WTC11 (cell line): Measurements from ENCODE around the gene KCMF1. TPM values are rescaled to one million over a fixed set of nuclear protein-coding genes. Genes with fewer than 3 reads are reported as not detected.

Experiments
- ATAC-seq: fragments of 200-7000 bp; cut with Tn5 transposase; 2 replicates; pipeline ENCODE4 v1.10.0; 2021; ENCODE audit warnings: mild to moderate bottlenecking, moderate library complexity
- CTCF ChIA-PET: fragments of 300-600 bp; sonication (Branson Sonifier 250); formaldehyde crosslinking; loops from one replicate; lab custom pipeline; 2021; ENCODE audit warnings: antibody characterized with exemption; lab: Charles Lee
- POLR2A ChIA-PET: fragments of 350-600 bp; sonication (Branson Sonifier 250); formaldehyde crosslinking; loops from one replicate; lab custom pipeline; 2021; ENCODE audit warnings: antibody characterized with exemption; lab: Charles Lee
- DNase-seq: peaks from one replicate; pipeline ENCODE4 v3.0.0; 2021; ENCODE audit warnings: low spot score
- H3K27ac Mint-ChIP-seq: 2 replicates; pipeline ENCODE4 v1.8.0; 2021; ENCODE audit warnings: mixed read lengths
- H3K27me3 Mint-ChIP-seq: 2 replicates; pipeline ENCODE4 v1.8.0; 2021; ENCODE audit warnings: low read depth, mild to moderate bottlenecking, moderate library complexity, mixed read lengths
- H3K36me3 Mint-ChIP-seq: 2 replicates; pipeline ENCODE4 v1.8.0; 2021; ENCODE audit warnings: mixed read lengths
- H3K4me1 Mint-ChIP-seq: 2 replicates; pipeline ENCODE4 v1.8.0; 2022; ENCODE audit warnings: mixed read lengths
- H3K4me3 Mint-ChIP-seq: 2 replicates; pipeline ENCODE4 v1.8.0; 2021; ENCODE audit warnings: mild to moderate bottlenecking, moderate library complexity, mixed read lengths
- H3K9me3 Mint-ChIP-seq: 2 replicates; pipeline ENCODE4 v1.8.0; 2021; ENCODE audit warnings: mixed read lengths
- ATF6 ChIP-seq: sonication (generic); formaldehyde crosslinking; IDR thresholded peaks from 2 replicates; pipeline ENCODE4 v1.8.1; 2023; ENCODE audit warnings: mild to moderate bottlenecking, missing genetic modification reagents
- EMX1 ChIP-seq: fragments of 250-450 bp; sonication (Bioruptor Pico); IDR thresholded peaks from 2 replicates; pipeline ENCODE4 v1.8.0; 2021; ENCODE audit warnings: mild to moderate bottlenecking
- FOXJ3 ChIP-seq: sonication (generic); formaldehyde crosslinking; IDR thresholded peaks from 2 replicates; pipeline ENCODE4 v1.9.0; 2021; ENCODE audit warnings: missing genetic modification reagents, mild to moderate bottlenecking, borderline replicate concordance
- FOXP1 ChIP-seq: sonication (generic); formaldehyde crosslinking; IDR thresholded peaks from 2 replicates; pipeline ENCODE4 v1.8.0; 2022; ENCODE audit warnings: missing genetic modification reagents, mild to moderate bottlenecking, moderate library complexity, borderline replicate concordance
- GABPB1 ChIP-seq: sonication (generic); formaldehyde crosslinking; IDR thresholded peaks from 2 replicates; pipeline ENCODE4 v1.8.1; 2023; ENCODE audit warnings: mild to moderate bottlenecking, missing genetic modification reagents
- GTF2I ChIP-seq: fragments of 250-450 bp; sonication (Bioruptor Pico); conservative IDR thresholded peaks from 2 replicates; pipeline ENCODE4 v1.4.0; 2021; ENCODE audit warnings: mild to moderate bottlenecking
- HMGA2 ChIP-seq: fragments of 250-450 bp; sonication (Bioruptor Pico); IDR thresholded peaks from 2 replicates; pipeline ENCODE4 v1.4.0; 2021; ENCODE audit warnings: mild to moderate bottlenecking, moderate library complexity
- IRF2 ChIP-seq: sonication (generic); formaldehyde crosslinking; IDR thresholded peaks from 2 replicates; pipeline ENCODE4 v1.8.0; 2022; ENCODE audit warnings: low read depth, missing genetic modification reagents, borderline replicate concordance
- NFATC4 ChIP-seq: fragments of 250-450 bp; sonication (Bioruptor Pico); IDR thresholded peaks from 2 replicates; pipeline ENCODE4 v1.9.0; 2021; ENCODE audit warnings: mild to moderate bottlenecking
- NR3C1 ChIP-seq: sonication (generic); formaldehyde crosslinking; conservative IDR thresholded peaks from 2 replicates; pipeline ENCODE4 v1.8.1; 2023; ENCODE audit warnings: low read depth, mild to moderate bottlenecking, missing genetic modification reagents
- OVOL2 ChIP-seq: fragments of 250-450 bp; sonication (Bioruptor Pico); IDR thresholded peaks from 2 replicates; pipeline ENCODE4 v1.9.0; 2021; ENCODE audit warnings: mild to moderate bottlenecking, borderline replicate concordance
- PRRX2 ChIP-seq: fragments of 250-450 bp; sonication (Bioruptor Pico); IDR thresholded peaks from 2 replicates; pipeline ENCODE4 v1.8.0; 2021; ENCODE audit warnings: mild to moderate bottlenecking
- SMAD4 ChIP-seq: sonication (generic); formaldehyde crosslinking; IDR thresholded peaks from 2 replicates; pipeline ENCODE4 v1.8.0; 2022; ENCODE audit warnings: mild to moderate bottlenecking, missing genetic modification reagents
- TP53 ChIP-seq: sonication (generic); formaldehyde crosslinking; IDR thresholded peaks from 2 replicates; pipeline ENCODE4 v1.8.1; 2023; ENCODE audit warnings: mild to moderate bottlenecking, missing genetic modification reagents
- USF2 ChIP-seq: sonication (generic); formaldehyde crosslinking; IDR thresholded peaks from 2 replicates; pipeline ENCODE4 v1.8.1; 2023; ENCODE audit warnings: mild to moderate bottlenecking, missing genetic modification reagents, moderate library complexity
- ZNF138 ChIP-seq: sonication (generic); formaldehyde crosslinking; conservative IDR thresholded peaks from 2 replicates; pipeline ENCODE4 v1.8.1; 2022; ENCODE audit warnings: mild to moderate bottlenecking, moderate library complexity, missing genetic modification reagents
- ZNF396 ChIP-seq: fragments of 250-450 bp; sonication (Bioruptor Pico); IDR thresholded peaks from 2 replicates; pipeline ENCODE4 v1.8.0; 2021; ENCODE audit warnings: mild to moderate bottlenecking, moderate library complexity, borderline replicate concordance
- ZNF425 ChIP-seq: fragments of 250-450 bp; sonication (Bioruptor Pico); conservative IDR thresholded peaks from 2 replicates; pipeline ENCODE4 v1.9.0; 2021; ENCODE audit warnings: mild to moderate bottlenecking
- ZNF512 ChIP-seq: sonication (generic); formaldehyde crosslinking; IDR thresholded peaks from 2 replicates; pipeline ENCODE4 v1.8.1; 2022; ENCODE audit warnings: missing genetic modification reagents, borderline replicate concordance
- ZNF532 ChIP-seq: fragments of 250-450 bp; sonication (Bioruptor Pico); IDR thresholded peaks from 2 replicates; pipeline ENCODE4 v1.9.0; 2021; ENCODE audit warnings: mild to moderate bottlenecking, borderline replicate concordance
- ZNF671 ChIP-seq: fragments of 250-450 bp; sonication (Bioruptor Pico); IDR thresholded peaks from 2 replicates; pipeline ENCODE4 v1.8.0; 2021; ENCODE audit warnings: mild to moderate bottlenecking
- total RNA-seq: library from RNA; stranded (reverse); gene quantifications from 3 replicates; pipeline ENCODE4 v1.2.3, GENCODE V29; 2021

KCMF1 gene
- total RNA-seq, 1 experiment from 2014 or later: 117 TPM

- POLR2A ChIA-PET: no interaction called here
- ATAC-seq: no peak
- Mint-ChIP-seq H3K36me3 (peaks cover 42% of the 10 kb centered on the region), H3K4me3 (no peak overlapping the region), H3K4me1 (peaks cover 7% of the 10 kb centered on the region), H3K9me3 (no peaks in the 10 kb centered on the region)
- no peak for TF ChIP-seq TP53 (CRISPR knock-in tag)
- TF ChIP-seq SMAD4 (CRISPR knock-in tag): no peak
- TF ChIP-seq NR3C1: no peak
- TF ChIP-seq GTF2I (CRISPR knock-in tag): no peak
- TF ChIP-seq, all 79 proteins: peak for 0
- no peak overlapping the region for H3K27ac Mint-ChIP-seq
- CTCF ChIA-PET: interaction anchor here (0.9 to 3.3 kb wide), 3 partner anchors 16 to 108 kb away, joined by 3 to 15 read pairs (median 5); no protein-coding TSS in a partner anchor
- no peaks in the 10 kb centered on the region for H3K27me3 Mint-ChIP-seq
- no peak for DNase-seq
These were observed 62.4 kb downstream of the KCMF1 start for GRCh38 chr2:85033388-85033787.

- H3K4me3 Mint-ChIP-seq: no peak overlapping the region
- peaks cover 36% of the 10 kb centered on the region for H3K36me3 Mint-ChIP-seq
- ATAC-seq (no peak), DNase-seq (no peak)
- CTCF ChIA-PET: interaction anchor here (0.9 to 3.3 kb wide), 2 partner anchors 33 to 109 kb away, joined by 3 to 15 read pairs; no protein-coding TSS in a partner anchor
- no peaks in the 10 kb centered on the region for H3K27me3 Mint-ChIP-seq
- H3K9me3 Mint-ChIP-seq: no peaks in the 10 kb centered on the region
- H3K27ac Mint-ChIP-seq: peak overlapping the region; percentile 18; the same call in 1 of the 2 replicates
- no peak for TF ChIP-seq PRRX2 (CRISPR knock-in tag)
- TF ChIP-seq FOXJ3 (CRISPR knock-in tag): no peak
- TF ChIP-seq ZNF671: no peak
- no peak for TF ChIP-seq USF2 (CRISPR knock-in tag)
- H3K4me1 Mint-ChIP-seq: peaks cover 7% of the 10 kb centered on the region
- POLR2A ChIA-PET: no interaction called here
These were observed 63.2 kb downstream of the KCMF1 start for GRCh38 chr2:85034158-85034557.

- ATAC-seq (no peak), DNase-seq (no peak)
- Mint-ChIP-seq H3K4me3 (no peak overlapping the region), H3K27me3 (no peaks in the 10 kb centered on the region), H3K4me1 (peaks cover 7% of the 10 kb centered on the region), H3K36me3 (peaks cover 28% of the 10 kb centered on the region), H3K27ac (0 out of 2 replicates have a peak overlapping the region, but pooled peaks have one; percentile 81), H3K9me3 (no peaks in the 10 kb centered on the region)
- POLR2A ChIA-PET: no interaction called here
- CTCF ChIA-PET: no interaction called here
- no peak for TF ChIP-seq ZNF532
- no peak for TF ChIP-seq GABPB1 (CRISPR knock-in tag)
- TF ChIP-seq TP53 (CRISPR knock-in tag): no peak
- TF ChIP-seq FOXP1 (CRISPR knock-in tag): no peak
- no peak for TF ChIP-seq ZNF138 (CRISPR knock-in tag)
- no peak for TF ChIP-seq NFATC4 (CRISPR knock-in tag)
- no peak for TF ChIP-seq ZNF512 (CRISPR knock-in tag)
- TF ChIP-seq ZNF425 (CRISPR knock-in tag): no peak
- no peak for TF ChIP-seq OVOL2 (CRISPR knock-in tag)
- TF ChIP-seq EMX1: no peak
- no peak for TF ChIP-seq HMGA2 (CRISPR knock-in tag)
- TF ChIP-seq ATF6 (CRISPR knock-in tag): no peak
- TF ChIP-seq ZNF396 (CRISPR knock-in tag): no peak
- no peak for TF ChIP-seq IRF2
These were observed 66.7 kb downstream of the KCMF1 start for GRCh38 chr2:85037622-85038021.
